Type B pancreatic cell (in vitro differentiated cells): ENCODE measurements around the gene ADAMTS17. TPM values are rescaled to one million over a fixed set of nuclear protein-coding genes. Genes with fewer than 3 reads are reported as not detected.
A peak's percentile ranks its signal among the peaks of the same experiment; 100 is the strongest.
"Not testable (repeated sequence)": the region's sequence is repeated elsewhere in the genome, so short reads cannot be mapped to it uniquely, and the experiment has no call there.

ENCODE experiments used
- DNase-seq: peaks from one replicate; pipeline ENCODE4 v3.0.0; 2021; ENCODE audit warnings: mixed read lengths; ENCODE audit not compliant: unreplicated experiment; ENCODE audit errors: extremely low spot score
- H3K27ac Mint-ChIP-seq: 2 replicates; pipeline ENCODE4 v1.8.0; 2021; ENCODE audit warnings: mild to moderate bottlenecking, mixed read lengths
- H3K27me3 Mint-ChIP-seq: 2 replicates; pipeline ENCODE4 v1.8.0; 2021; ENCODE audit warnings: mixed read lengths
- H3K36me3 Mint-ChIP-seq: 2 replicates; pipeline ENCODE4 v1.8.0; 2021; ENCODE audit warnings: mixed read lengths
- H3K4me1 Mint-ChIP-seq: one replicate; pipeline ENCODE4 v1.8.0; 2021; ENCODE audit warnings: mixed read lengths; ENCODE audit not compliant: unreplicated experiment
- H3K4me3 Mint-ChIP-seq: 2 replicates; pipeline ENCODE4 v1.8.0; 2021; ENCODE audit warnings: mild to moderate bottlenecking, mixed read lengths
- H3K9me3 Mint-ChIP-seq: 2 replicates; pipeline ENCODE4 v1.8.0; 2021; ENCODE audit warnings: mixed read lengths
- total RNA-seq: library from RNA; stranded (reverse); gene quantifications from 2 replicates; pipeline ENCODE4 v1.2.1, GENCODE V29; 2021; ENCODE audit warnings: low replicate concordance
- TF ChIP-seq, protein P1 (sequence below): fragments of 200-600 bp; sonication (generic); conservative IDR thresholded peaks from 2 replicates; pipeline ENCODE4 v1.5.0; 2021; ENCODE audit warnings: antibody characterized with exemption, mild to moderate bottlenecking

Gene ADAMTS17
- total RNA-seq, 1 donor from 2014 or later = 18.3 TPM

DNA sequence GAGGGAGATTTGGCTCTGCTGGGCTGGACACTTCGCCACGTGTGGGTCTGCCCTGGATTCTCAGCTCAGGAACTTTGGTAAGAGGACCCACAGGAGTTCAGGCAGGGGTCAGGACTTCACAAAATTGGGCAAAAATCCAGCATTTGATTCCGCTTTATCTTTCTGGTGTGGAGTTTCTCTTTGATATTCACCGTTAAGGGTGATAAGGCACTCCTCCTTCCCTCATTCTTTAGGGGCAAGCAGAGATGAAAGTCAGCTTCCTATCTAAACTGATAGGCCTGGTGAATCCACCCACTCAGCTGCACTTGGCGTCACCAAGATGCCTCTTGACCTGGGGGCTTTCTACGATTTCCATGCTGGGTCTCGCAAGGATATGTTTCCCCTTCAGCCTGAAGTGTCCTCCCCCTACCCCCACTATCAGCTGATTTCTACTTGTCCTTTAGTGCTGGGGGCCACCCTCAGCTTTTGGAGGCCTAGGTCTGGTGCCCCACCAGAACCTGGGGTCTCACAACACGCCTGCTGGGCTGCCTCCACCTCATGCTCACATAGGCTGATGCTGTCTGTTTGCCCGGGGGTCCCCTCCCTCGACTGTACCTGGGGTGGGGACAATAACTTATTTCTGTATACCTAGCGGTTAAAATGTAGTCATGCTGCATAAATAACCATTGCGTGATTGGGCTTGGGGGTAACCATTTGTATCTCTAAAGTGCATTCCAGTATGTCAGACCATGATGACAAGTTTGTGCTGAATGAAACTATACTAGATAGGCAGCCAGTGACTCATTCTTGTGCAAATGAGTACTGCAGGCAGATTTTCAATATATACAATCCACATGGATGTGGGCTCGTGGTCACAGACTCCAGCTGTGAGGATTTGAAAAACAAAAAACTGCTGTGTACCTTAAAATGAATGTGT is 248.3 kb downstream of the ADAMTS17 start:
- peak overlapping the region; percentile 86 for H3K27ac Mint-ChIP-seq
- TF ChIP-seq, protein P1, sequence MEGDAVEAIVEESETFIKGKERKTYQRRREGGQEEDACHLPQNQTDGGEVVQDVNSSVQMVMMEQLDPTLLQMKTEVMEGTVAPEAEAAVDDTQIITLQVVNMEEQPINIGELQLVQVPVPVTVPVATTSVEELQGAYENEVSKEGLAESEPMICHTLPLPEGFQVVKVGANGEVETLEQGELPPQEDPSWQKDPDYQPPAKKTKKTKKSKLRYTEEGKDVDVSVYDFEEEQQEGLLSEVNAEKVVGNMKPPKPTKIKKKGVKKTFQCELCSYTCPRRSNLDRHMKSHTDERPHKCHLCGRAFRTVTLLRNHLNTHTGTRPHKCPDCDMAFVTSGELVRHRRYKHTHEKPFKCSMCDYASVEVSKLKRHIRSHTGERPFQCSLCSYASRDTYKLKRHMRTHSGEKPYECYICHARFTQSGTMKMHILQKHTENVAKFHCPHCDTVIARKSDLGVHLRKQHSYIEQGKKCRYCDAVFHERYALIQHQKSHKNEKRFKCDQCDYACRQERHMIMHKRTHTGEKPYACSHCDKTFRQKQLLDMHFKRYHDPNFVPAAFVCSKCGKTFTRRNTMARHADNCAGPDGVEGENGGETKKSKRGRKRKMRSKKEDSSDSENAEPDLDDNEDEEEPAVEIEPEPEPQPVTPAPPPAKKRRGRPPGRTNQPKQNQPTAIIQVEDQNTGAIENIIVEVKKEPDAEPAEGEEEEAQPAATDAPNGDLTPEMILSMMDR = no peak
- H3K9me3 Mint-ChIP-seq = peaks cover 6% of the 10 kb centered on the region
- H3K27me3 Mint-ChIP-seq = no peaks in the 10 kb centered on the region
- H3K4me1 Mint-ChIP-seq = peaks cover 7% of the 10 kb centered on the region
- H3K36me3 Mint-ChIP-seq = peaks cover 11% of the 10 kb centered on the region
- DNase-seq = peak; percentile 34
- peak overlapping the region; percentile 42 for H3K4me3 Mint-ChIP-seq

DNA sequence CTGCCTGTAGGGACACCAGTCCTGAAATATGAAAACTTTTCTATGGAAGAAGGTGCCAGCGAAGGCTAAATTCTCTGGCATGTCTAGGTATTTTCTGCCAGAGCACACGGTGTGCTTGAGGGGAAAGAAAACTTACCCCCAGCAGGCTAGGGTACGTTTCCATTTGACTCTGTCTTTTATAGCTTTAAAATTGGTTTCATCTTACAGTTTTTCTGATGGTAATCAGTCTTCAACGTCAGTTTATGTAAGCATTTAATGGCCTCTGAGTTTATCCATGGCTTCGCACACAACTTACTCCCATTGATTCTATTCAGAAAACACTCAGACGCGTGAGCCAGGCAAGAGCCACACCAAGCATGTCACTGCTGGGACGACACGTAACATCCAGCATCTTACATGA is 249.7 kb downstream of the ADAMTS17 start:
- H3K36me3 Mint-ChIP-seq = peaks cover 11% of the 10 kb centered on the region
- H3K9me3 Mint-ChIP-seq = peaks cover 6% of the 10 kb centered on the region
- DNase-seq = no peak
- no peak overlapping the region for H3K27ac Mint-ChIP-seq
- H3K4me3 Mint-ChIP-seq = no peak overlapping the region
- peaks cover 7% of the 10 kb centered on the region for H3K4me1 Mint-ChIP-seq
- TF ChIP-seq, protein P1 = no peak
- H3K27me3 Mint-ChIP-seq = no peaks in the 10 kb centered on the region

DNA sequence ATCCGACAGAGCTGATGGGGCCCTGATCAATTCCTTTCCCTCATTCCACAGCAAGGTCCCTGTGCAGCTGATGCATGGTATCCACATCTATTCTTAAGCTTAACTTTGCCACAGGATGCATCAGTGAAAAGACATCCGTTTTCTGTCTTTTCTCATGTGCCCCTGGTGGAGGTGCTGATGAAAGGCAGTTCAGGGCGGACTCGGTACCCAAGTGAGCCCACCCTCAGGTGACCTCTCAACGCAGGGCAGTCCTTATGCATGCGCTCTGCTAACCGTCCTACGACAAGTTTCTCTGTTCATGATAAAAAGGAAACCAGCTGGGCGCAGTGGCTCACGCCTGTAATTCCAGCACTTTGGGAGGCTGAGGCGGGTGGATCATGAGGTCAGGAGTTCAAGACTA is 251.4 kb downstream of the ADAMTS17 start:
- TF ChIP-seq, protein P1 = no peak
- Mint-ChIP-seq H3K9me3 (peaks cover 6% of the 10 kb centered on the region), H3K4me3 (no peak overlapping the region), H3K27me3 (no peaks in the 10 kb centered on the region), H3K4me1 (peaks cover 7% of the 10 kb centered on the region), H3K27ac (no peak overlapping the region), H3K36me3 (peaks cover 11% of the 10 kb centered on the region)
- no peak for DNase-seq

DNA sequence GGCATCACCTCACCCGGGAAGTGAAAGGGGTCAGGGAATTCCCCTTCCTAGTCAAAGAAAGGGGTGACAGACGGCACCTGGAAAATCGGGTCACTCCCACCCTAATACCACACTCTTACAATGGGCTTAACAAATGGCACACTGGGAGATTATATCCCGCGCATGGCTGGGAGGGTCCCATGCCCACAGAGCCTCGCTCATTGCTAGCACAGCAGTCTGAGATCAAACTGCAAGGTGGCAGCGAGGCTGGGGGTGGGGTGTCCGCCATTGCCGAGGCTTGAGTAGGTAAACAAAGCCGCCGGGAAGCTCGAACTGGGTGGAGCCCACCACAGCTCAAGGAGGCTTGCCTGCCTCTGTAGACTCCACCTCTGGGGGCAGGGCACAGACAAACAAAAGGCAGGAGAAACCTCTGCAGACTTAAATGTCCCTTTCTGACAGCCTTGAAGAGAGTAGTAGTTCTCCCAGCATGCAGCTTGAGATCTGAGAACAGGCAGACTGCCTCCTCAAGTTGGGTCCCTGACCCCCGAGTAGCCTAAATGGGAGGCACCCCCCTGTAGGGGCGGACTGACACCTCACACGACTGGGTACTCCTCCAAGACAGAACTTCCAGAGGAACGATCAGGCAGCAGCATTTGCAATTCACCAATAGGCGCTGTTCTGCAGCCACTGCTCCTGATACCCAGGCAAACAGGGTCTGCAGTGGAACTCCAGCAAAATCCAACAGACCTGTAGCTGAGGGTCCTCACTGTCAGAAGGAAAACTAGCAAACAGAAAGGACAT is 257.5 kb downstream of the ADAMTS17 start:
- not testable (repeated sequence) for H3K27me3 Mint-ChIP-seq, H3K36me3 Mint-ChIP-seq, H3K4me1 Mint-ChIP-seq, H3K27ac Mint-ChIP-seq, H3K9me3 Mint-ChIP-seq, H3K4me3 Mint-ChIP-seq, DNase-seq

DNA sequence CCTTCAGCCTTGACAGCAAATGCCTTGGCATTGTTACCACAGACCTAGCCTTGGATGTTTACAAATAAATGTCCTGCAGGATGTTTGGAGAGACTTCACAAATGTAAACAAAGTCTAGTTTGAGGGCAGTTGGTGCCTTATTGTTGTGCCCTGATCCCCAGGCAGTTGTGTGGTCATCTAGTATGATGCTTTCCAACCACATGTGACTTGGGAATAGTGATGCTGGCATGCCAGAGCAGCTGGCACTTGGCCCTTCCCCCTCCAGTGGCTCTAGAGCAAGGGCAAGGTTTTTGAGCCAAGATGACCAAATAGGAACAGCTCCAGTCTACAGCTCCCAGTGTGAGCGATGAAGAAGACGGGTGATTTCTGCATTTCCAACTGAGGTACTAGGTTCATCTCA is 258.2 kb downstream of the ADAMTS17 start:
- no peak for DNase-seq
- Mint-ChIP-seq H3K9me3 (no peaks in the 10 kb centered on the region), H3K27me3 (no peaks in the 10 kb centered on the region), H3K36me3 (no peaks in the 10 kb centered on the region), H3K27ac (no peak overlapping the region), H3K4me3 (no peak overlapping the region), H3K4me1 (no peaks in the 10 kb centered on the region)
- TF ChIP-seq, protein P1 = no peak
